ENCODE results near the gene KAT8. TPM values are rescaled to one million over a fixed set of nuclear protein-coding genes. Genes with fewer than 3 reads are reported as not detected.

The KAT8 gene
- total RNA-seq, 1 experiment from 2014 or later, result 44.9 TPM

DNA sequence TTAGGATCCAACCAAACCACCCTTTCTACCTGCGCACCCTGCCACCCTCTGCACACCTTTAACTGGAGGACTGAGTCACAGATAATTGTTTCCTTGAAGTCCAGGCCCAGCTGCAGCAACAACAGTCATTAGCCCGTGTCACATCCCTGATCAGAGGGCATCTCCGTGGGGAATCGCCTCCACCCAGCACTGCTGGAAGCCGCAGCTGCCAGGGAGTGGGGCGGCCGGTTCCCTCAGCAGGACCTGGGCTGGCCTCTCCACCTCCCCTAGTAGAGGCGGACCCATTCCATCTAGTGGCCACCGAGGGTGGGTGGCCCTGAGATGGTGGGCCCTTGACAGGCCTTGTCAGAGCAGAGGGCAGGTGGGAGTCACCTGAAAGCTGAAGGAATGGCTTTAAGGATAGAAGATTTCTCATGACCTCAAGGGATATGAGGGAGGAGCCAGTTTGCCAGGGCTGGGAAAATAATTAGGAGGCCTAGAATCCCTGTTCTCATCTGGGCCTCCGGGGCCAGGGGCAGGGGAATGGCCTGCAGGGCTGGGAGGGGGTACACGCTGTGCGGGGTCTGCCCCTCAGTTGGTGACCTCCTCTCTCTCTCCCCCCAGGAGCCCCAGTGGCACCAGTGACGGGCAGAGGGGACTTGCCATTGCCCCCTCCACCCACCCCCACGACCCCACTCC, 35.0 kb upstream of the KAT8 start:
- H3K4me2 ChIP-seq (ENCODE audit: low read length), result no peak overlapping the region
- ChIA-PET POLR2A (no interaction called here), RAD21 (ENCODE audit: low non-redundant PET in 1 of 2, low total read pairs in 2 of 2, uncharacterized antibody in 2 of 2, unreplicated experiment in 2 of 2) (no interaction called here), CTCF (no interaction called here)
- H3K79me2 ChIP-seq (ENCODE audit: insufficient read depth, low read length), result peaks cover 6% of the 10 kb centered on the region; the same call in 1 of the 2 replicates
- intact Hi-C loops (cut with micrococcal nuclease), result no loop called here
- BruUV-seq (replicated peaks), result no TSS peak
- H3K9ac ChIP-seq (ENCODE audit: low read length), result no peak overlapping the region
- H3K4me1 ChIP-seq (ENCODE audit: control insufficient read depth in 1 of 2, insufficient read depth in 2 of 2, low read length in 2 of 2), result peaks cover 0 to 11% of the 10 kb centered on the region in 2 experiments; a peak in 1 of 4 replicates
- H2AFZ ChIP-seq (ENCODE audit: low read depth, low read length, poor library complexity, severe bottlenecking), result no peak overlapping the region
- H4K20me1 ChIP-seq (ENCODE audit: insufficient read depth), result no peaks in the 10 kb centered on the region
- H3K9me3 ChIP-seq (ENCODE audit: control insufficient read depth in 1 of 2, insufficient read depth in 1 of 2, low read depth in 1 of 2, low read length in 2 of 2), result no peaks in the 10 kb centered on the region
- DNase-seq (ENCODE audit: low read depth, low spot score) (no peak), ATAC-seq (peak; percentile 38; the same call in 1 of the 2 replicates)
- no peak overlapping the region for H3K4me3 ChIP-seq (replicated peaks in 1 of 2; ENCODE audit: low read depth in 1 of 2, low read length in 2 of 2)
- no peak overlapping the region for H3K27ac ChIP-seq (ENCODE audit: low read depth, low read length)
- H3K36me3 ChIP-seq (ENCODE audit: control insufficient read depth in 1 of 2, insufficient read depth in 2 of 2, low read length in 2 of 2), result peaks cover 12 to 27% of the 10 kb centered on the region in 2 experiments
- H3K27me3 ChIP-seq (ENCODE audit: insufficient read depth, low read length), result no peaks in the 10 kb centered on the region
- no peaks in the 10 kb centered on the region for H3K9me2 ChIP-seq (ENCODE audit: insufficient read depth)
- TF ChIP-seq SIN3A (IDR thresholded peaks at IDR 0.05; ENCODE audit: low read depth) (no peak), ZFX (IDR thresholded peaks at IDR 0.05) (no peak), FOSL1 (IDR thresholded peaks at IDR 0.05; ENCODE audit: low read depth) (no peak), ELF1 (IDR thresholded peaks at IDR 0.05; ENCODE audit: borderline replicate concordance, low read depth) (no peak), POLR2AphosphoS5 (IDR thresholded peaks at IDR 0.05; ENCODE audit: low read depth, low read length) (no peak), JUND (IDR thresholded peaks at IDR 0.05) (no peak; the same call in 1 of the 2 replicates), SP1 (IDR thresholded peaks at IDR 0.05; ENCODE audit: low read depth) (no peak), ZNF274 (IDR thresholded peaks at IDR 0.05; ENCODE audit: low read depth, low read length) (no peak), RAD21 (IDR thresholded peaks at IDR 0.05; ENCODE audit: low read depth) (no peak), EZH2 (IDR thresholded peaks at IDR 0.05) (no peak), ATF3 (IDR thresholded peaks at IDR 0.05) (no peak), EZH2phosphoT487 (IDR thresholded peaks at IDR 0.05; ENCODE audit: borderline replicate concordance) (no peak), MAX (IDR thresholded peaks at IDR 0.05) (no peak), YY1 (IDR thresholded peaks at IDR 0.05; ENCODE audit: extremely low read depth, insufficient replicate concordance, low read depth, low read length) (no peak), EGR1 (IDR thresholded peaks at IDR 0.05; ENCODE audit: low read depth) (no peak), CTCF (IDR thresholded peaks at IDR 0.05 in 2 of 3, conservative IDR thresholded peaks at IDR 0.05 in 1 of 3; ENCODE audit: borderline replicate concordance in 1 of 3, insufficient read depth in 1 of 3, low read depth in 2 of 3, low read length in 2 of 3) (no peak), SRF (IDR thresholded peaks at IDR 0.05; ENCODE audit: low read depth) (no peak)
- TF ChIP-seq, protein P1, sequence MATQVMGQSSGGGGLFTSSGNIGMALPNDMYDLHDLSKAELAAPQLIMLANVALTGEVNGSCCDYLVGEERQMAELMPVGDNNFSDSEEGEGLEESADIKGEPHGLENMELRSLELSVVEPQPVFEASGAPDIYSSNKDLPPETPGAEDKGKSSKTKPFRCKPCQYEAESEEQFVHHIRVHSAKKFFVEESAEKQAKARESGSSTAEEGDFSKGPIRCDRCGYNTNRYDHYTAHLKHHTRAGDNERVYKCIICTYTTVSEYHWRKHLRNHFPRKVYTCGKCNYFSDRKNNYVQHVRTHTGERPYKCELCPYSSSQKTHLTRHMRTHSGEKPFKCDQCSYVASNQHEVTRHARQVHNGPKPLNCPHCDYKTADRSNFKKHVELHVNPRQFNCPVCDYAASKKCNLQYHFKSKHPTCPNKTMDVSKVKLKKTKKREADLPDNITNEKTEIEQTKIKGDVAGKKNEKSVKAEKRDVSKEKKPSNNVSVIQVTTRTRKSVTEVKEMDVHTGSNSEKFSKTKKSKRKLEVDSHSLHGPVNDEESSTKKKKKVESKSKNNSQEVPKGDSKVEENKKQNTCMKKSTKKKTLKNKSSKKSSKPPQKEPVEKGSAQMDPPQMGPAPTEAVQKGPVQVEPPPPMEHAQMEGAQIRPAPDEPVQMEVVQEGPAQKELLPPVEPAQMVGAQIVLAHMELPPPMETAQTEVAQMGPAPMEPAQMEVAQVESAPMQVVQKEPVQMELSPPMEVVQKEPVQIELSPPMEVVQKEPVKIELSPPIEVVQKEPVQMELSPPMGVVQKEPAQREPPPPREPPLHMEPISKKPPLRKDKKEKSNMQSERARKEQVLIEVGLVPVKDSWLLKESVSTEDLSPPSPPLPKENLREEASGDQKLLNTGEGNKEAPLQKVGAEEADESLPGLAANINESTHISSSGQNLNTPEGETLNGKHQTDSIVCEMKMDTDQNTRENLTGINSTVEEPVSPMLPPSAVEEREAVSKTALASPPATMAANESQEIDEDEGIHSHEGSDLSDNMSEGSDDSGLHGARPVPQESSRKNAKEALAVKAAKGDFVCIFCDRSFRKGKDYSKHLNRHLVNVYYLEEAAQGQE (IDR thresholded peaks at IDR 0.05; ENCODE audit: low read depth), result no peak
